Right lobe of liver (tissue), 4 donors: ENCODE results near the gene CSNK2B.

Experiments used
- POLR2A ChIP-seq: fragments of 450-650 bp; IDR thresholded peaks from one replicate; pipeline ENCODE4 v1.6.1; 2017; ENCODE audit warnings: antibody characterized with exemption, mild to moderate bottlenecking
- TF ChIP-seq, protein P1 (sequence below), 4 donors: fragments of 200-600 bp in 3 of 4; fragments of 450-650 bp in 1 of 4; IDR thresholded peaks; one replicate each; pipeline versions ENCODE4 v1.5.1 to v1.8.0; 2016 to 2022; ENCODE audit warnings: antibody characterized with exemption in 4 of 4, mild to moderate bottlenecking in 2 of 4
- donor health status: DM: no; HTN: no; CAD: no.
- donor health status: DM: no; HTN: no; CAD: no.
- donor health status: DM: no; HTN: yes; CAD: no.

DNA sequence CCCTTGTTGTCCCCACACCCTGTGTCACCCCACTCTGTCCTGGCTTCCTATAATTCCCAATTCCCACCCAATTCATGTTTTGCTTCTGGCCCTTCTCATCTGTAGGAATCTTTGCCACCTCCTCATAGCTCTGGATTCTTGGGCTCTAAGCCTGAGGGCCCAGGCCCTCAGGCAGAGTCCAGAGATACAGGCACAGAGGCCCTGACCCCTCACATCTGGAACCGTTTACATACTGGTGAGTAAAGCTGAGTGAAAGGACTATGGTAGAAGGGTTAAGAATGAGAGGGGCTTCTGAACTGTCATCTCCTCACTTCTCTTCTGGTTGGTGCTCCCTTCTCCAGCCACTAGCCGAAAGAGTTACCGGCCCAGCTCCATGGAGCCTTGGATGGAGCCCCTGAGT, 31.7 kb upstream of the CSNK2B start:
- TF ChIP-seq POLR2A = no peak
- TF ChIP-seq, protein P1, sequence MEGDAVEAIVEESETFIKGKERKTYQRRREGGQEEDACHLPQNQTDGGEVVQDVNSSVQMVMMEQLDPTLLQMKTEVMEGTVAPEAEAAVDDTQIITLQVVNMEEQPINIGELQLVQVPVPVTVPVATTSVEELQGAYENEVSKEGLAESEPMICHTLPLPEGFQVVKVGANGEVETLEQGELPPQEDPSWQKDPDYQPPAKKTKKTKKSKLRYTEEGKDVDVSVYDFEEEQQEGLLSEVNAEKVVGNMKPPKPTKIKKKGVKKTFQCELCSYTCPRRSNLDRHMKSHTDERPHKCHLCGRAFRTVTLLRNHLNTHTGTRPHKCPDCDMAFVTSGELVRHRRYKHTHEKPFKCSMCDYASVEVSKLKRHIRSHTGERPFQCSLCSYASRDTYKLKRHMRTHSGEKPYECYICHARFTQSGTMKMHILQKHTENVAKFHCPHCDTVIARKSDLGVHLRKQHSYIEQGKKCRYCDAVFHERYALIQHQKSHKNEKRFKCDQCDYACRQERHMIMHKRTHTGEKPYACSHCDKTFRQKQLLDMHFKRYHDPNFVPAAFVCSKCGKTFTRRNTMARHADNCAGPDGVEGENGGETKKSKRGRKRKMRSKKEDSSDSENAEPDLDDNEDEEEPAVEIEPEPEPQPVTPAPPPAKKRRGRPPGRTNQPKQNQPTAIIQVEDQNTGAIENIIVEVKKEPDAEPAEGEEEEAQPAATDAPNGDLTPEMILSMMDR (IDR thresholded peaks at IDR 0.05) = no peak
